ENCODE measurements around the gene MRPS16. TPM values are rescaled to one million over a fixed set of nuclear protein-coding genes. Genes with fewer than 3 reads are reported as not detected.

The MRPS16 gene
- total and polyA plus RNA-seq, 9 of the 15 experiments (the other 6 are each of a cell fraction or from before 2014, with no cell fraction given), result 65.0 to 239 (median 146) TPM

DNA sequence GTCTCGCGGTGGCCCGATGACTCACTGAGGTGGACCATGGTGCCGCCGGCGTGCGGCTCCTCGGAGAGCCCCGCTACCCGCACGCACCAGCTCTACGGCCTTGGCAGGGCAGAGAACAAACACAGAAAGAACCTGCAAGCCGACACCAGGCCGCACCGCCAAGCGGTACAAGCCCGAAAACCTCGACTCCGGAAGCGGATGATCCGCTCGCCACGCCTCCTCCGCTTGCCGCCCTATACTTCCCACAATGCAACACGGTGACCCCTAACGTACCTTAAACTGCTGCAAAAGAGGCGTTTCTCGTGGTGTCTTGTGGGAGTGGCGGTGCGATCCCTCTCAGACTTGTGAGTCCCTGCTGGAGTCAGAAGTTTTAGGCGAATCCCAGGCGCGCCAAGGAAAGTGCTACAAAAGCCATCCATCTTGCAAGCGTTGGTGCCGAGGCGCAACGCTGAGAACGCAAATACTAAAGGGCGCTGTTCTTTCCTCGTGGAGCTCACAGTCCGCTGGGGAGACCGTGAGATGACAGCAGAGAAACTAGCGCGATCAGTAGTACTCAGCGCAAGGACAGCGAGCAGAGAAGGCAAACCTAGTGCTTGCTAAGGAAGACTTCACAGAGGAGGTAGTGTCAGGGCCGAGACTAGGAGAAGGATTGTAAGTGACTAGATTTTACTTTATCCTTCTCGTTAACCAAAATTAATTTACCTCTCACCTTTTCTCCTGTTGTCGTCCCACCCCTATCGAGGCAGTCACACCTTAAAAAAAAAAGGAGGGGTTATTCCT, at the start of gene MRPS16 (continued):
- TF ChIP-seq, protein P1, sequence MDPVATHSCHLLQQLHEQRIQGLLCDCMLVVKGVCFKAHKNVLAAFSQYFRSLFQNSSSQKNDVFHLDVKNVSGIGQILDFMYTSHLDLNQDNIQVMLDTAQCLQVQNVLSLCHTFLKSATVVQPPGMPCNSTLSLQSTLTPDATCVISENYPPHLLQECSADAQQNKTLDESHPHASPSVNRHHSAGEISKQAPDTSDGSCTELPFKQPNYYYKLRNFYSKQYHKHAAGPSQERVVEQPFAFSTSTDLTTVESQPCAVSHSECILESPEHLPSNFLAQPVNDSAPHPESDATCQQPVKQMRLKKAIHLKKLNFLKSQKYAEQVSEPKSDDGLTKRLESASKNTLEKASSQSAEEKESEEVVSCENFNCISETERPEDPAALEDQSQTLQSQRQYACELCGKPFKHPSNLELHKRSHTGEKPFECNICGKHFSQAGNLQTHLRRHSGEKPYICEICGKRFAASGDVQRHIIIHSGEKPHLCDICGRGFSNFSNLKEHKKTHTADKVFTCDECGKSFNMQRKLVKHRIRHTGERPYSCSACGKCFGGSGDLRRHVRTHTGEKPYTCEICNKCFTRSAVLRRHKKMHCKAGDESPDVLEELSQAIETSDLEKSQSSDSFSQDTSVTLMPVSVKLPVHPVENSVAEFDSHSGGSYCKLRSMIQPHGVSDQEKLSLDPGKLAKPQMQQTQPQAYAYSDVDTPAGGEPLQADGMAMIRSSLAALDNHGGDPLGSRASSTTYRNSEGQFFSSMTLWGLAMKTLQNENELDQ (CRISPR knock-in tag; IDR thresholded peaks at IDR 0.05; ENCODE audit: borderline replicate concordance), result peak; percentile 71; the same call in 1 of the 2 replicates
- TF ChIP-seq STAT5B (CRISPR knock-in tag; IDR thresholded peaks at IDR 0.05) (no peak), SREBF2 (CRISPR knock-in tag; IDR thresholded peaks at IDR 0.05) (peak; percentile 83; the same call in 1 of the 2 replicates), BMI1 (IDR thresholded peaks at IDR 0.05; ENCODE audit: low read length) (no peak), XRCC3 (IDR thresholded peaks at IDR 0.05) (no peak), MTA1 (IDR thresholded peaks at IDR 0.05; ENCODE audit: borderline replicate concordance) (peak; percentile 56; the same call in 1 of the 2 replicates), ZNF717 (CRISPR knock-in tag; IDR thresholded peaks at IDR 0.05) (no peak), ZNF609 (CRISPR knock-in tag; IDR thresholded peaks at IDR 0.05; ENCODE audit: borderline replicate concordance) (peak; percentile 78; the same call in 1 of the 2 replicates), C11orf30 (IDR thresholded peaks at IDR 0.05; ENCODE audit: low read depth) (peak; percentile 90), ZNF224 (CRISPR knock-in tag; IDR thresholded peaks at IDR 0.05) (0 out of 2 replicates have a peak, but pooled peaks have one; percentile 37)
- TF ChIP-seq, protein P2, sequence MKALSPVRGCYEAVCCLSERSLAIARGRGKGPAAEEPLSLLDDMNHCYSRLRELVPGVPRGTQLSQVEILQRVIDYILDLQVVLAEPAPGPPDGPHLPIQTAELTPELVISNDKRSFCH (CRISPR knock-in tag; IDR thresholded peaks at IDR 0.05), result no peak
- TF ChIP-seq, protein P2 (tag; IDR thresholded peaks at IDR 0.05), result peak; percentile 89
- TF ChIP-seq, protein P3, sequence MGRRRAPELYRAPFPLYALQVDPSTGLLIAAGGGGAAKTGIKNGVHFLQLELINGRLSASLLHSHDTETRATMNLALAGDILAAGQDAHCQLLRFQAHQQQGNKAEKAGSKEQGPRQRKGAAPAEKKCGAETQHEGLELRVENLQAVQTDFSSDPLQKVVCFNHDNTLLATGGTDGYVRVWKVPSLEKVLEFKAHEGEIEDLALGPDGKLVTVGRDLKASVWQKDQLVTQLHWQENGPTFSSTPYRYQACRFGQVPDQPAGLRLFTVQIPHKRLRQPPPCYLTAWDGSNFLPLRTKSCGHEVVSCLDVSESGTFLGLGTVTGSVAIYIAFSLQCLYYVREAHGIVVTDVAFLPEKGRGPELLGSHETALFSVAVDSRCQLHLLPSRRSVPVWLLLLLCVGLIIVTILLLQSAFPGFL (CRISPR knock-in tag; IDR thresholded peaks at IDR 0.05), result 0 out of 2 replicates have a peak, but pooled peaks have one; percentile 20
- TF ChIP-seq, protein P4, sequence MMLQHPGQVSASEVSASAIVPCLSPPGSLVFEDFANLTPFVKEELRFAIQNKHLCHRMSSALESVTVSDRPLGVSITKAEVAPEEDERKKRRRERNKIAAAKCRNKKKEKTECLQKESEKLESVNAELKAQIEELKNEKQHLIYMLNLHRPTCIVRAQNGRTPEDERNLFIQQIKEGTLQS (IDR thresholded peaks at IDR 0.05), result peak; percentile 96
- TF ChIP-seq, protein P4 (CRISPR knock-in tag; conservative IDR thresholded peaks at IDR 0.05), result peak; percentile 56
